IMR-90 (cell line): ENCODE results near the gene RAD51B.

Experiments used
- BHLHE40 ChIP-seq: fragments of 150-350 bp; IDR thresholded peaks from 2 replicates; pipeline ENCODE4 v1.6.1; 2016; ENCODE audit warnings: mild to moderate bottlenecking, low read depth, low read length
- CEBPB ChIP-seq: IDR thresholded peaks from 2 replicates; pipeline ENCODE4 v1.6.1; 2012; ENCODE audit warnings: low read depth, low read length, improper control_type of control experiment
- CHD1 ChIP-seq: IDR thresholded peaks from 2 replicates; pipeline ENCODE4 v1.6.1; 2012; ENCODE audit warnings: low read depth, low read length, improper control_type of control experiment
- FOS ChIP-seq: fragments of 150-350 bp; IDR thresholded peaks from 2 replicates; pipeline ENCODE4 v1.6.1; 2016; ENCODE audit warnings: low read depth, low read length
- MAFK ChIP-seq: IDR thresholded peaks from 2 replicates; pipeline ENCODE4 v1.6.1; 2012; ENCODE audit warnings: low read depth, low read length, improper control_type of control experiment
- MAZ ChIP-seq: IDR thresholded peaks from 2 replicates; pipeline ENCODE4 v1.6.1; 2012; ENCODE audit warnings: low read depth, mild to moderate bottlenecking, low read length, improper control_type of control experiment, moderate library complexity, borderline replicate concordance
- POLR2A ChIP-seq: IDR thresholded peaks from 2 replicates; pipeline ENCODE4 v1.6.1; 2012; ENCODE audit warnings: mild to moderate bottlenecking, low read depth, low read length
- RAD21 ChIP-seq: IDR thresholded peaks from 2 replicates; pipeline ENCODE4 v1.6.1; 2012; ENCODE audit warnings: low read length, improper control_type of control experiment
- RFX5 ChIP-seq: IDR thresholded peaks from 2 replicates; pipeline ENCODE4 v1.8.0; 2012; ENCODE audit warnings: low read depth, mild to moderate bottlenecking, low read length, moderate library complexity
- SMC3 ChIP-seq: fragments of 150-350 bp; IDR thresholded peaks from 2 replicates; pipeline ENCODE4 v1.6.1; 2016; ENCODE audit warnings: low read depth, mild to moderate bottlenecking, antibody characterized with exemption, low read length, moderate library complexity
- TF ChIP-seq, protein P1 (sequence below): conservative IDR thresholded peaks from 2 replicates; pipeline ENCODE4 v1.5.1; 2012; ENCODE audit warnings: mild to moderate bottlenecking, low read depth, low read length, improper control_type of control experiment
- TF ChIP-seq, protein P2 (sequence below): fragments of 150-350 bp; IDR thresholded peaks from 2 replicates; pipeline ENCODE4 v1.6.1; 2017; ENCODE audit warnings: mild to moderate bottlenecking, antibody characterized with exemption, low read length, low read depth

- TF ChIP-seq, protein P1, sequence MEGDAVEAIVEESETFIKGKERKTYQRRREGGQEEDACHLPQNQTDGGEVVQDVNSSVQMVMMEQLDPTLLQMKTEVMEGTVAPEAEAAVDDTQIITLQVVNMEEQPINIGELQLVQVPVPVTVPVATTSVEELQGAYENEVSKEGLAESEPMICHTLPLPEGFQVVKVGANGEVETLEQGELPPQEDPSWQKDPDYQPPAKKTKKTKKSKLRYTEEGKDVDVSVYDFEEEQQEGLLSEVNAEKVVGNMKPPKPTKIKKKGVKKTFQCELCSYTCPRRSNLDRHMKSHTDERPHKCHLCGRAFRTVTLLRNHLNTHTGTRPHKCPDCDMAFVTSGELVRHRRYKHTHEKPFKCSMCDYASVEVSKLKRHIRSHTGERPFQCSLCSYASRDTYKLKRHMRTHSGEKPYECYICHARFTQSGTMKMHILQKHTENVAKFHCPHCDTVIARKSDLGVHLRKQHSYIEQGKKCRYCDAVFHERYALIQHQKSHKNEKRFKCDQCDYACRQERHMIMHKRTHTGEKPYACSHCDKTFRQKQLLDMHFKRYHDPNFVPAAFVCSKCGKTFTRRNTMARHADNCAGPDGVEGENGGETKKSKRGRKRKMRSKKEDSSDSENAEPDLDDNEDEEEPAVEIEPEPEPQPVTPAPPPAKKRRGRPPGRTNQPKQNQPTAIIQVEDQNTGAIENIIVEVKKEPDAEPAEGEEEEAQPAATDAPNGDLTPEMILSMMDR = no peak
- TF ChIP-seq POLR2A = no peak
- no peak for TF ChIP-seq BHLHE40
- no peak for TF ChIP-seq RFX5
- no peak for TF ChIP-seq RAD21
- TF ChIP-seq CEBPB = no peak
- TF ChIP-seq MAZ = no peak
- no peak for TF ChIP-seq SMC3
- TF ChIP-seq FOS = no peak
- TF ChIP-seq, protein P2, sequence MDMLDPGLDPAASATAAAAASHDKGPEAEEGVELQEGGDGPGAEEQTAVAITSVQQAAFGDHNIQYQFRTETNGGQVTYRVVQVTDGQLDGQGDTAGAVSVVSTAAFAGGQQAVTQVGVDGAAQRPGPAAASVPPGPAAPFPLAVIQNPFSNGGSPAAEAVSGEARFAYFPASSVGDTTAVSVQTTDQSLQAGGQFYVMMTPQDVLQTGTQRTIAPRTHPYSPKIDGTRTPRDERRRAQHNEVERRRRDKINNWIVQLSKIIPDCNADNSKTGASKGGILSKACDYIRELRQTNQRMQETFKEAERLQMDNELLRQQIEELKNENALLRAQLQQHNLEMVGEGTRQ = no peak
- no peak for TF ChIP-seq MAFK
- no peak for TF ChIP-seq CHD1
Measured at GRCh38 chr14:68677901-68678300, 858.3 kb downstream of the RAD51B start.
